Measurements from ENCODE around the gene RASGRP4.
"Not testable (repeated sequence)": the region's sequence is repeated elsewhere in the genome, so short reads cannot be mapped to it uniquely, and the experiment has no call there.

GRCh38 chr19:38410407-38410806 lies 15.6 kb downstream of the RASGRP4 start:
- not testable (repeated sequence) for TF ChIP-seq SUZ12 (IDR thresholded peaks at IDR 0.05; ENCODE audit: extremely low read depth, insufficient read depth, insufficient read length); YY1 (IDR thresholded peaks at IDR 0.05; ENCODE audit: insufficient read depth, insufficient read length); ZNF274 (IDR thresholded peaks at IDR 0.05; ENCODE audit: low read depth, low read length)
